Prostate gland (tissue), 2 donors: ENCODE results near the gene AOPEP.

Source experiments
- CTCF ChIP-seq, 4 experiments: fragments of 200-600 bp in 2 of 4; fragments of 450-650 bp in 2 of 4; sonication (generic) in 2 of 4; IDR thresholded peaks; 1 replicate in 3 of 4; 2 replicates in 1 of 4; pipeline ENCODE4 v1.5.1; 2016 to 2019; ENCODE audit warnings: antibody characterized with exemption in 4 of 4, mild to moderate bottlenecking in 2 of 4, moderate library complexity in 2 of 4
- POLR2A ChIP-seq: fragments of 450-650 bp; IDR thresholded peaks from one replicate; pipeline ENCODE4 v1.6.1; 2016; ENCODE audit warnings: antibody characterized with exemption, mild to moderate bottlenecking

GRCh38 chr9:94851892-94852291 is 125.4 kb downstream of the AOPEP start:
- TF ChIP-seq CTCF (IDR thresholded peaks at IDR 0.05) (no peak), POLR2A (no peak)
